Fibroblast of villous mesenchyme (primary cell): ENCODE measurements around the gene SLC7A5. TPM values are rescaled to one million over a fixed set of nuclear protein-coding genes. Genes with fewer than 3 reads are reported as not detected.
"Not testable (repeated sequence)": the region's sequence is repeated elsewhere in the genome, so short reads cannot be mapped to it uniquely, and the experiment has no call there.

ENCODE experiments used
- DNase-seq: peaks from one replicate; pipeline ENCODE4 v3.0.0-alpha.2; 2010; ENCODE audit warnings: low read depth
- H3K4me3 ChIP-seq: 2 replicates; pipeline ENCODE4 v1.5.1; 2011; ENCODE audit warnings: low read depth, mild to moderate bottlenecking, low read length
- total RNA-seq: library from RNA; depleted of rRNA; stranded (reverse); fragments of >200 nt; gene quantifications from 2 replicates; pipeline ENCODE4 v1.2.3, GENCODE V29; 2012
- TF ChIP-seq, protein P1 (sequence below): IDR thresholded peaks from 2 replicates; pipeline ENCODE4 v1.5.1; 2012; ENCODE audit warnings: low read depth, mild to moderate bottlenecking, low read length; ENCODE audit not compliant: insufficient read depth

SLC7A5 gene
- total RNA-seq, 1 donor, result 27.6 TPM

- TF ChIP-seq, protein P1, sequence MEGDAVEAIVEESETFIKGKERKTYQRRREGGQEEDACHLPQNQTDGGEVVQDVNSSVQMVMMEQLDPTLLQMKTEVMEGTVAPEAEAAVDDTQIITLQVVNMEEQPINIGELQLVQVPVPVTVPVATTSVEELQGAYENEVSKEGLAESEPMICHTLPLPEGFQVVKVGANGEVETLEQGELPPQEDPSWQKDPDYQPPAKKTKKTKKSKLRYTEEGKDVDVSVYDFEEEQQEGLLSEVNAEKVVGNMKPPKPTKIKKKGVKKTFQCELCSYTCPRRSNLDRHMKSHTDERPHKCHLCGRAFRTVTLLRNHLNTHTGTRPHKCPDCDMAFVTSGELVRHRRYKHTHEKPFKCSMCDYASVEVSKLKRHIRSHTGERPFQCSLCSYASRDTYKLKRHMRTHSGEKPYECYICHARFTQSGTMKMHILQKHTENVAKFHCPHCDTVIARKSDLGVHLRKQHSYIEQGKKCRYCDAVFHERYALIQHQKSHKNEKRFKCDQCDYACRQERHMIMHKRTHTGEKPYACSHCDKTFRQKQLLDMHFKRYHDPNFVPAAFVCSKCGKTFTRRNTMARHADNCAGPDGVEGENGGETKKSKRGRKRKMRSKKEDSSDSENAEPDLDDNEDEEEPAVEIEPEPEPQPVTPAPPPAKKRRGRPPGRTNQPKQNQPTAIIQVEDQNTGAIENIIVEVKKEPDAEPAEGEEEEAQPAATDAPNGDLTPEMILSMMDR, result no peak
- DNase-seq, result no peak
- H3K4me3 ChIP-seq, result no peak overlapping the region
Measured at GRCh38 chr16:87819983-87820382, 49.3 kb downstream of the SLC7A5 start.

DNA sequence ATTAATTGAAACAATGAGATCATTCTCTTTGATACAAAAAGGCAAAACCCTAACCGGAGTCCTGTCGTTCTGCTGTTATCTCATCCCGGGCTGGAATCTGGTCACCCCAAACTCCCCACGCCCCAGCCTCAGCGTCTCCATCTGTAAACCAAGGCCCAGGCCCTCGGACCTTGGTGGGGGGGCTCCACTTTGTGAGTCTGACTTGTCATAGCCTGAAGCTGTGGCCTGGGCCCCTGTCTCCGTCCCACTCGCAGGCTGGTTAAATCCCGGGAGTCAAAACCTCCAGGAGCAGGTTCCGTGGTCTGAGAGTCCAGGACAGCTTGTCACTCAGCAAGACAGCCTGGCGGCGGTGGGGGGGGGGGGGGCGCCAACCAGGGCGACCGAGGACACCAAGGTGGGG, 50.0 kb downstream of the SLC7A5 start:
- no peak for DNase-seq
- TF ChIP-seq, protein P1, result no peak
- no peak overlapping the region for H3K4me3 ChIP-seq

- TF ChIP-seq, protein P1, result no peak
- H3K4me3 ChIP-seq, result no peak overlapping the region
- DNase-seq, result no peak
Measured at GRCh38 chr16:87818533-87819161, 50.7 kb downstream of the SLC7A5 start.

GRCh38 chr16:87817910-87818309, 51.4 kb downstream of the SLC7A5 start:
- DNase-seq, result no peak
- TF ChIP-seq, protein P1, result no peak
- no peak overlapping the region for H3K4me3 ChIP-seq

- DNase-seq, H3K4me3 ChIP-seq: not testable (repeated sequence)
Measured at GRCh38 chr16:87817370-87817769, 51.9 kb downstream of the SLC7A5 start.

GRCh38 chr16:87816507-87817100, 52.7 kb downstream of the SLC7A5 start:
- TF ChIP-seq, protein P1, result no peak
- H3K4me3 ChIP-seq, result no peak overlapping the region
- no peak for DNase-seq

DNA sequence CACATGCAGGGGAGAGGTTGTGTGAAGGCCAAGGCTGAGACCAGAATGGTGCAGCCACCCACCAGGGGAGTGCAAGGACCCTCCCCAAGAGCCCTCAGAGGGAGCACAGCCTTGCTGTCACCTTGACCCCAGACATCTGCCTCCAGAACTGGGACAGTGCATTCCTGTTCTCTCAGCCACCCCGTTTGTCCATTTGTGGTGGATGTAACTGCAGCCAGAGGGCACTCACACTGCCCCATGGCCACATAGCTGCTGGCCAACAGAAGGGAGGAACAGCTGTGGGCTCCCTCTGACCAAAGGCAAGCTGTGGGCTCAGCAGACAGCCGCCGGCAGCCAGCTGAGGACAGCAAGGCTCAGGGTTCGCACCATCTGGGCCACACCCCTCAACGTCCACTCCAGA, 53.7 kb downstream of the SLC7A5 start:
- no peak overlapping the region for H3K4me3 ChIP-seq
- TF ChIP-seq, protein P1, result peak; percentile 25
- DNase-seq, result peak; percentile 20
